Measurements from ENCODE around the gene KRTAP4-6. TPM values are rescaled to one million over a fixed set of nuclear protein-coding genes. Genes with fewer than 3 reads are reported as not detected.
"Not testable (repeated sequence)": the region's sequence is repeated elsewhere in the genome, so short reads cannot be mapped to it uniquely, and the experiment has no call there.

Gene KRTAP4-6
- total RNA-seq, 4 donors from 2014 or later, result not detected

DNA sequence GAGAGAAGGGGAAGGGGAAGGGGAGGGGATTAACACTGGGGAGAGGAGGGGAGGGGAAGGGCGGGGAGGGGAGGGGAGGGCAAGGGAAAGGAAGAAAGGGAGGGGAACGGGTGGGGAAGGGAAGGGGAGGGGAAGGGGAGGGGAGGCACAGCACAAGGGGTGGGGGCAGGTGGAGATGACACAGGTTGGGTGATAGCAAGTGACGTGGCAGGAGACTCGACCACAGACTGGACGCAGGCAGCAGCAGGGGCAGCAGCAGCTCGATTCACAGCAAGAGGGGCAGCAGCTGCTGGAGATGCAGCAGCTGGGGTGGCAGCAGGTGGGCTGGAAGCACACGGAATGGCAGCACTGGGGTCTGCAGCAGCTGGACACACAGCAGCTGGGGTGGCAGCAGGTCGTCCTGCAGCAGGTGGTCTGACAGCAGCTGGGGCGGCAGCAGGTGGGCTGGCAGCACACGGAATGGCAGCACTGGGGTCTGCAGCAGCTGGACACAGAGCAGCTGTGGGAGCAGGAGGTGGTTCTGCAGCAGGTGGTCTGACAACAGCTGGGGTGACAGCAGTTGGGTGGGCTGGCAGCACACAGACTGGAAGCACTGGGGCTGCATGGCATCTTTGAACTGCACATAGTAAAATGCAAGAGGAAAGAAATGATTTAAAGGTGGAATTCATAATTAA is 38.6 kb downstream of the KRTAP4-6 start, which contains the start of gene KRTAP4-16:
KRTAP4-16 (minus strand) TSS at position 624 of the 674 bp plus-strand sequence; CDS start at position 624, 0 bp downstream.
- TF ChIP-seq POLR2A (IDR thresholded peaks at IDR 0.05), result no peak
- TF ChIP-seq CTCF (IDR thresholded peaks at IDR 0.05), result no peak
- H3K4me3 ChIP-seq, result no peak within 1 kb of the TSS
- H3K27me3 ChIP-seq, result peaks cover 0 to 15% (median 0%) of the 10 kb centered on the region in 4 donors
- no peaks in the 10 kb centered on the region for H3K4me1 ChIP-seq
- H3K36me3 ChIP-seq, result no peaks in the 10 kb centered on the region
- intact Hi-C loops (cut with DNase I), result no loop called here
- no peak within 1 kb of the TSS for H3K27ac ChIP-seq
- no peak for DNase-seq
- 49 to 76% methylated on average over 8 to 9 of the region's 10 CpGs for WGBS, 2 donors
- H3K9me3 ChIP-seq, result no peaks in the 10 kb centered on the region

DNA sequence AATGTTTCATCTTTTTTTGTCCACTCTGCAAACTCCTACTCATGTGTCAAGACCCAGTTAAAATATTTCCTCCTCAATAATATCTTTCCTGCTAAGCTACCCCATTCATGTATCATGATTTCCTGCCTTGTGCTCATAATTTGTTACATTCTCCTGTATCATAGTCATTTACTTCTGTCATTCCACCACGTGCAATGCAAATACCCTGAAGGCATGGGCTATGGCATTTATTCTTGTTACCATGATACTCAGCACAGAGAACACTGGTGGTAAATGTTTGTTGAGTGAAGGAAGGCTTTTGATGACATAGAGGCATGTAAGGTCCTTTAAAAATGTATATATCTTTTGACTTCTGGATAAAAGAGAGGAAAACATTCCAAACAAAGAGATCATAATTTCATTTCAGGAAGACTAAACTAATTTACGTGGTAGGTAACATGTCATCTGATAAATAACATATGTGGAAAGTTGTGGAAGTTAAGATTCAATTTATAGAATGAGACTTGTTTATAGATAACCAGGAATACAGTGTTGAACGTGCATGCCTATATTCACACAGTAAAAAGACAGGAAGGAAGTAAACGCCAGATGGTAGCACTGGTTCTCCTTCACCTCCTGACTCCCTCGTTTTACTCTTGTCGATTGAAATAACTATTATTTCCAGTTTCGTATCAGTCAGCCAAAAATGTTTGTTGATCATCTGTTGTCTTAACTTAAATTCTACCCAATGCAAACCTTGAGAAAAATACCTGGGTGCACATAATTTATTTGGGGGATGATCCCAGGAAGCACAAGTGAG is 40.5 kb downstream of the KRTAP4-6 start:
- 45 to 58% methylated on average over 7 of the region's 7 CpGs for WGBS, 2 donors
- DNase-seq; intact Hi-C loops (cut with DNase I): not testable (repeated sequence)

DNA sequence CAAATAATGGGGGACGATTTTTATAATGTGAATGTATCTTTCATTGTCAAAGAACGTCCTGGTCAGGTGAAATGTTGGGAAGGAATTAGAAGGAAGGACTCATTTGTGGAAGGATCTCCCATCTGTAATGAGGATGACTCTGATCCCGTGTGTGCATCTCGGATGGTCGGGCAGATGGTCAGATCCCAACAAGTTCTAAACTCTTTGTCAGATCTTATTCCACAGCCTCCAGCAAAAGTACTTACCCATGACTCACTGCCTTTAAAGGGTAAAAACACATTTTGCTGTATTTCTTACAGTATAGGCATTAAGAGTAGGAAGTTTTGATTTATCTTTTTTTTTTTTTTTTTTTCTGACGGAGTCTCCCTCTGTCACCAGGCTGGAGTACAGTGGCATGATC is 41.9 kb downstream of the KRTAP4-6 start:
- 41 to 45% methylated on average over 6 of the region's 6 CpGs for WGBS, 2 donors
- H3K27ac ChIP-seq, result no peak overlapping the region
- no peaks in the 10 kb centered on the region for H3K9me3 ChIP-seq
- no peak for DNase-seq
- intact Hi-C loops (cut with DNase I), result no loop called here
- H3K4me3 ChIP-seq, result no peak overlapping the region
- no peak for TF ChIP-seq POLR2A (IDR thresholded peaks at IDR 0.05)
- TF ChIP-seq CTCF (IDR thresholded peaks at IDR 0.05), result no peak
- H3K4me1 ChIP-seq, result no peaks in the 10 kb centered on the region
- H3K36me3 ChIP-seq, result no peaks in the 10 kb centered on the region
- peaks cover 0 to 5% (median 0%) of the 10 kb centered on the region in 4 donors for H3K27me3 ChIP-seq

More for the DNA sequence above, 40.5 kb downstream of the KRTAP4-6 start:
- not testable (repeated sequence) for H3K27me3 ChIP-seq, H3K4me3 ChIP-seq, H3K36me3 ChIP-seq, H3K9me3 ChIP-seq, H3K27ac ChIP-seq, H3K4me1 ChIP-seq

- no peaks in the 10 kb centered on the region for H3K36me3 ChIP-seq
- 59 to 60% methylated on average over 4 of the region's 4 CpGs for WGBS, 2 donors
- H3K9me3 ChIP-seq, result no peaks in the 10 kb centered on the region
Observed at GRCh38 chr17:41098042-41098441, 42.3 kb downstream of the KRTAP4-6 start, which contains the start of gene KRTAP4-8. KRTAP4-8 (minus strand) TSS chr17:41098142; CDS start chr17:41098084, 58 bp downstream.

GRCh38 chr17:41096055-41096454 is 44.3 kb downstream of the KRTAP4-6 start:
- Histone ChIP-seq H3K4me1 (no peaks in the 10 kb centered on the region), H3K27me3 (peaks cover 0 to 5% (median 0%) of the 10 kb centered on the region in 4 donors), H3K36me3 (no peaks in the 10 kb centered on the region), H3K27ac (no peak overlapping the region), H3K9me3 (no peaks in the 10 kb centered on the region), H3K4me3 (no peak overlapping the region)
- intact Hi-C loops (cut with DNase I), result no loop called here
- WGBS, 2 donors, result 89 to 90% methylated on average over 7 of the region's 7 CpGs
- no peak for TF ChIP-seq CTCF (IDR thresholded peaks at IDR 0.05)
- no peak for TF ChIP-seq POLR2A (IDR thresholded peaks at IDR 0.05)
- DNase-seq, result no peak

More at GRCh38 chr17:41098042-41098441, 42.3 kb downstream of the KRTAP4-6 start, which contains the start of gene KRTAP4-8:
- H3K4me3 ChIP-seq, result no peak within 1 kb of the TSS
- no peak within 1 kb of the TSS for H3K27ac ChIP-seq
- intact Hi-C loops (cut with DNase I), result no loop called here
- TF ChIP-seq POLR2A (IDR thresholded peaks at IDR 0.05) (no peak), CTCF (IDR thresholded peaks at IDR 0.05) (no peak)
- no peak for DNase-seq
- H3K4me1 ChIP-seq, result no peaks in the 10 kb centered on the region
- H3K27me3 ChIP-seq, result peaks cover 0 to 5% (median 0%) of the 10 kb centered on the region in 4 donors

Small RNA genes lying within 50 kb of the gene (small RNA-seq; reads per million reads assigned to genes)
- 0 reads per million in 4 donors for gene KRTAP4-17P

Other genes with a start within 250 kb of the KRTAP4-6 start
- 10 to 100 TPM in 1 of 4 donors, 1 to 10 TPM in 2, under 1 TPM in 1; 0.38 to 19.6 (median 4.9) TPM for gene KRT23, start 202.9 kb downstream of the KRTAP4-6 start, total RNA-seq
- not detected for gene KRT39, start 173.6 kb downstream of the KRTAP4-6 start, total RNA-seq
- gene KRT40, start 156.2 kb downstream of the KRTAP4-6 start, total RNA-seq, result under 1 TPM in 1 of 4 donors, not detected in 3; 0.19 TPM
- not detected for gene KRTAP3-3, start 146.4 kb downstream of the KRTAP4-6 start, total RNA-seq
- under 1 TPM in 1 of 4 donors, not detected in 3; 0.57 TPM for gene KRTAP3-2, start 140.6 kb downstream of the KRTAP4-6 start, total RNA-seq
- not detected for gene KRTAP3-1, start 131.4 kb downstream of the KRTAP4-6 start, total RNA-seq
- gene KRTAP1-5, start 113.3 kb downstream of the KRTAP4-6 start, total RNA-seq, result not detected
- gene KRTAP1-4, start 110.3 kb downstream of the KRTAP4-6 start, total RNA-seq, result not detected
- not detected for gene KRTAP1-3, start 105.7 kb downstream of the KRTAP4-6 start, total RNA-seq
- not detected for gene KRTAP1-1, start 99.1 kb downstream of the KRTAP4-6 start, total RNA-seq
- not detected for gene KRTAP2-1, start 93.2 kb downstream of the KRTAP4-6 start, total RNA-seq
- not detected for gene KRTAP2-2, start 85.3 kb downstream of the KRTAP4-6 start, total RNA-seq
- not detected for gene KRTAP2-3, start 80.4 kb downstream of the KRTAP4-6 start, total RNA-seq
- not detected for gene KRTAP2-4, start 74.7 kb downstream of the KRTAP4-6 start, total RNA-seq
- gene KRTAP4-7, start 56.4 kb downstream of the KRTAP4-6 start, total RNA-seq, result not detected
- gene KRTAP4-8, start 42.4 kb downstream of the KRTAP4-6 start, total RNA-seq, result not detected
- not detected for gene KRTAP4-16, start 38.3 kb downstream of the KRTAP4-6 start, total RNA-seq
- gene KRTAP4-9, start 35.2 kb downstream of the KRTAP4-6 start, total RNA-seq, result not detected
- gene KRTAP4-11, start 22.2 kb downstream of the KRTAP4-6 start, total RNA-seq, result under 1 TPM in 1 of 4 donors, not detected in 3; 0.22 TPM
- gene KRTAP4-12, start 16.4 kb downstream of the KRTAP4-6 start, total RNA-seq, result not detected
- gene KRTAP4-5, start 9.3 kb upstream of the KRTAP4-6 start, total RNA-seq, result not detected
- not detected for gene KRTAP4-4, start 20.2 kb upstream of the KRTAP4-6 start, total RNA-seq
- gene KRTAP4-3, start 27.7 kb upstream of the KRTAP4-6 start, total RNA-seq, result not detected
- gene KRTAP4-2, start 37.7 kb upstream of the KRTAP4-6 start, total RNA-seq, result not detected
- not detected for gene KRTAP4-1, start 44.4 kb upstream of the KRTAP4-6 start, total RNA-seq
- gene KRTAP9-1, start 49.3 kb upstream of the KRTAP4-6 start, total RNA-seq, result not detected
- gene KRTAP9-2, start 86.1 kb upstream of the KRTAP4-6 start, total RNA-seq, result not detected
- not detected for gene KRTAP9-3, start 91.9 kb upstream of the KRTAP4-6 start, total RNA-seq
- not detected for gene KRTAP9-8, start 97.5 kb upstream of the KRTAP4-6 start, total RNA-seq
- not detected for gene KRTAP9-4, start 109.1 kb upstream of the KRTAP4-6 start, total RNA-seq
- not detected for gene KRTAP9-9, start 114.8 kb upstream of the KRTAP4-6 start, total RNA-seq
- gene KRTAP9-6, start 124.8 kb upstream of the KRTAP4-6 start, total RNA-seq, result not detected
- not detected for gene KRTAP9-7, start 135.2 kb upstream of the KRTAP4-6 start, total RNA-seq
- not detected for gene KRTAP29-1, start 162.3 kb upstream of the KRTAP4-6 start, total RNA-seq
- gene KRTAP16-1, start 168.8 kb upstream of the KRTAP4-6 start, total RNA-seq, result not detected
- gene KRTAP17-1, start 175.2 kb upstream of the KRTAP4-6 start, total RNA-seq, result not detected
- gene KRT33A, start 210.3 kb upstream of the KRTAP4-6 start, total RNA-seq, result 1 to 10 TPM in 2 of 4 donors, under 1 TPM in 1, not detected in 1; 0.21 to 2.7 (median 1.9) TPM
- under 1 TPM in 2 of 4 donors, not detected in 2; 0.32 to 0.57 TPM for gene KRT33B, start 229.3 kb upstream of the KRTAP4-6 start, total RNA-seq
- 1 to 10 TPM in 1 of 4 donors, under 1 TPM in 3; 0.40 to 1.1 (median 0.64) TPM for gene KRT34, start 241.8 kb upstream of the KRTAP4-6 start, total RNA-seq

Measured in esophagus squamous epithelium (tissue), 5 donors.